SK-N-SH (cell line): Measurements from ENCODE around the gene FAM135A. TPM values are rescaled to one million over a fixed set of nuclear protein-coding genes. Genes with fewer than 3 reads are reported as not detected.

Source experiments
- CTCF ChIA-PET: fragments of 300-600, 350-600 bp; formaldehyde crosslinking; extraction: SDS; loops from one replicate; lab custom pipeline; 2021; lab: Yijun Ruan, JAX
- POLR2A ChIA-PET: fragments of 350-600 bp; sonication (Branson Sonifier 250); formaldehyde crosslinking; extraction: SDS; loops from one replicate; lab custom pipeline; 2020; ENCODE audit warnings: antibody characterized with exemption, inconsistent platforms; lab: Yijun Ruan, JAX
- DNase-seq: peaks from one replicate; pipeline ENCODE4 v3.0.0; 2012
- H2AFZ ChIP-seq: fragments of 200-600 bp; sonication (generic); 2 replicates; pipeline ENCODE4 v1.8.1; 2016; ENCODE audit warnings: antibody characterized with exemption, mild to moderate bottlenecking, low read depth
- H3F3A ChIP-seq: fragments of 200-600 bp; sonication (generic); replicated peaks from 2 replicates; pipeline ENCODE3; 2016; ENCODE audit warnings: antibody characterized with exemption, mild to moderate bottlenecking; ENCODE audit not compliant: insufficient read depth
- H3K27ac ChIP-seq, 2 experiments: fragments of 200-500 bp in 1 of 2; fragments of 200-600 bp in 1 of 2; sonication (Bioruptor generic) in 1 of 2; sonication (generic), shearing (Covaris generic) in 1 of 2; 2 replicates each; pipeline versions ENCODE4 v1.5.1 to v1.6.1; 2014 to 2016; ENCODE audit warnings: low read depth in 2 of 2, inconsistent platforms in 1 of 2, low read length in 1 of 2, mild to moderate bottlenecking in 1 of 2, mixed read lengths in 1 of 2
- H3K27me3 ChIP-seq: fragments of 200-600 bp; sonication (generic), shearing (Covaris generic); 2 replicates; pipeline ENCODE4 v1.6.1; 2016; ENCODE audit warnings: mixed run types; ENCODE audit not compliant: insufficient read depth
- H3K36me3 ChIP-seq, 2 experiments: fragments of 200-500 bp in 1 of 2; fragments of 200-600 bp in 1 of 2; sonication (Bioruptor generic) in 1 of 2; sonication (generic) in 1 of 2; replicated peaks in 1 of 2; 2 replicates each; pipeline versions ENCODE3 to v1.5.1; 2014 to 2016; ENCODE audit warnings: low read length in 1 of 2, mild to moderate bottlenecking in 1 of 2; ENCODE audit not compliant: insufficient read depth in 2 of 2, control insufficient read depth in 1 of 2
- H3K4me1 ChIP-seq, 2 experiments: fragments of 200-500 bp in 1 of 2; fragments of 200-600 bp in 1 of 2; sonication (Bioruptor generic) in 1 of 2; sonication (generic), shearing (Covaris generic) in 1 of 2; 2 replicates each; pipeline versions ENCODE4 v1.5.1 to v1.6.1; 2014 to 2016; ENCODE audit warnings: low read depth in 1 of 2, low read length in 1 of 2, mixed run types in 1 of 2; ENCODE audit not compliant: insufficient read depth in 2 of 2, control insufficient read depth in 1 of 2
- H3K4me2 ChIP-seq: fragments of 200-600 bp; sonication (generic), shearing (Covaris generic); 2 replicates; pipeline ENCODE4 v1.6.1; 2017; ENCODE audit warnings: mixed run types
- H3K4me3 ChIP-seq, 2 experiments: fragments of 200-500 bp in 1 of 2; fragments of 200-600 bp in 1 of 2; sonication (Bioruptor generic) in 1 of 2; sonication (generic), shearing (Covaris generic) in 1 of 2; 2 replicates each; pipeline versions ENCODE4 v1.5.1 to v1.8.1; 2014 to 2016; ENCODE audit warnings: low read depth in 2 of 2, inconsistent platforms in 1 of 2, low read length in 1 of 2, mild to moderate bottlenecking in 1 of 2, mixed read lengths in 1 of 2, moderate library complexity in 1 of 2
- H3K79me2 ChIP-seq: fragments of 200-600 bp; sonication (generic); 2 replicates; pipeline ENCODE4 v1.8.1; 2017; ENCODE audit warnings: mild to moderate bottlenecking; ENCODE audit not compliant: insufficient read depth
- H3K9ac ChIP-seq: fragments of 200-600 bp; sonication (generic); 2 replicates; pipeline ENCODE4 v1.6.1; 2017; ENCODE audit warnings: mixed run types
- H3K9me2 ChIP-seq: fragments of 200-600 bp; sonication (generic); 2 replicates; pipeline ENCODE4 v1.6.1; 2017; ENCODE audit warnings: mixed run types
- H3K9me3 ChIP-seq: fragments of 200-600 bp; sonication (generic); 2 replicates; pipeline ENCODE4 v1.6.1; 2017; ENCODE audit warnings: mixed run types, mild to moderate bottlenecking, moderate library complexity
- H4K20me1 ChIP-seq: fragments of 200-600 bp; sonication (generic); 2 replicates; pipeline ENCODE4 v1.6.1; 2017; ENCODE audit warnings: mild to moderate bottlenecking, mixed run types; ENCODE audit not compliant: insufficient read depth
- CHD2 ChIP-seq: fragments of 150-350 bp; IDR thresholded peaks from 2 replicates; pipeline ENCODE4 v1.6.1; 2018; ENCODE audit warnings: low read length; ENCODE audit not compliant: partially characterized antibody
- CTCF ChIP-seq: fragments of 200-600 bp; sonication (generic); IDR thresholded peaks from 2 replicates; pipeline ENCODE4 v1.6.1; 2017; ENCODE audit warnings: antibody characterized with exemption, mild to moderate bottlenecking, moderate library complexity
- FOXJ3 ChIP-seq: sonication (generic); formaldehyde crosslinking; IDR thresholded peaks from 2 replicates; pipeline ENCODE4 v1.5.1; 2020; ENCODE audit warnings: mild to moderate bottlenecking, missing genetic modification reagents
- FOXM1 ChIP-seq: IDR thresholded peaks from 2 replicates; pipeline ENCODE4 v1.4.0; 2012; ENCODE audit warnings: low read depth, mild to moderate bottlenecking
- GABPA ChIP-seq: IDR thresholded peaks from 2 replicates; pipeline ENCODE4 v1.4.0; 2012; ENCODE audit warnings: low read depth, mild to moderate bottlenecking
- NFIC ChIP-seq: IDR thresholded peaks from 2 replicates; pipeline ENCODE4 v1.4.0; 2012; ENCODE audit warnings: borderline replicate concordance
- NRF1 ChIP-seq: IDR thresholded peaks from 2 replicates; pipeline ENCODE4 v1.6.1; 2012; ENCODE audit warnings: low read depth, mild to moderate bottlenecking, low read length
- POLR2AphosphoS5 ChIP-seq: IDR thresholded peaks from 2 replicates; pipeline ENCODE4 v1.6.1; 2012; ENCODE audit warnings: low read depth, low read length
- RAD21 ChIP-seq: IDR thresholded peaks from 2 replicates; pipeline ENCODE4 v1.6.1; 2012; ENCODE audit warnings: mild to moderate bottlenecking, low read length
- RCOR1 ChIP-seq: fragments of 150-350 bp; IDR thresholded peaks from 2 replicates; pipeline ENCODE4 v1.6.1; 2017; ENCODE audit warnings: antibody characterized with exemption, low read length
- REST ChIP-seq: IDR thresholded peaks from 2 replicates; pipeline ENCODE4 v1.6.1; 2012; ENCODE audit warnings: mild to moderate bottlenecking, low read depth, low read length, moderate library complexity
- RXRA ChIP-seq: IDR thresholded peaks from 2 replicates; pipeline ENCODE4 v1.4.0; 2012; ENCODE audit warnings: low read depth, mild to moderate bottlenecking, borderline replicate concordance
- TEAD4 ChIP-seq: IDR thresholded peaks from 2 replicates; pipeline ENCODE4 v1.4.0; 2012; ENCODE audit warnings: mild to moderate bottlenecking, borderline replicate concordance; ENCODE audit not compliant: insufficient read depth
- USF2 ChIP-seq: fragments of 150-350 bp; IDR thresholded peaks from 2 replicates; pipeline ENCODE4 v1.6.1; 2017; ENCODE audit warnings: antibody characterized with exemption, low read length, low read depth, borderline replicate concordance
- ZBTB33 ChIP-seq: IDR thresholded peaks from 2 replicates; pipeline ENCODE4 v1.4.0; 2012; ENCODE audit warnings: low read depth, borderline replicate concordance
- WGBS: methylation state at CpG from one replicate; pipeline ENCODE4 v1.1.6; 2017; ENCODE audit warnings: low lambda C conversion rate; 5-methylcytosine and 5-hydroxymethylcytosine counted together
- polyA plus RNA-seq, 3 experiments: library from polyadenylated mRNA; depleted of rRNA; stranded (reverse); fragments of >200 nt; gene quantifications; 2 replicates each; pipeline ENCODE4 v1.2.3, GENCODE V29; 2012

FAM135A gene
- polyA plus RNA-seq, 1 of the 3 experiments (the other 2 are of a cell fraction), result 2.6 TPM

DNA sequence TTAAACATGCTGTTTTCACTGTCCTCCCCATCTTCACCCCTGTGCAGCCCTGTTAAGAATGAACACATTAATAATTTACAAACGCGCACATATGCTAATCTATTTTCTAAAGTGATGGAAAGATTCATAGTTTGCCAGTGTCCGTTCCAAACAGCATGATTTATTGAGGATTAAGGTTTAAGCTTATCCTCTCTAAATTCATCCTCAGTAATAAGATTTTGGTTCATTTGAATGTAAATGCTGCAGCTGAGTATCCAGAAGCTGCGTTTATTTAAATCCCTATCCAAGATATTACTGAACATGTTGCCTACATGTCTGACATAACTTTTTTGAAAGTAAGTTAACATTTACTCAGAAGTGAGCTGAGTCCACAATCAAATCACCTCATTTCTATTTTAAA, 42.8 kb upstream of the FAM135A start:
- Histone ChIP-seq H3K36me3 (no peaks in the 10 kb centered on the region), H3K4me2 (no peak overlapping the region), H3K9me3 (no peaks in the 10 kb centered on the region), H3K79me2 (no peaks in the 10 kb centered on the region), H3K9ac (no peak overlapping the region), H3K27ac (no peak overlapping the region), H3K4me3 (no peak overlapping the region), H2AFZ (no peak overlapping the region), H3K27me3 (no peaks in the 10 kb centered on the region), H3K4me1 (no peaks in the 10 kb centered on the region; a peak in 2 of 4 replicates), H3K9me2 (no peaks in the 10 kb centered on the region), H3F3A (no peaks in the 10 kb centered on the region), H4K20me1 (no peaks in the 10 kb centered on the region)
- TF ChIP-seq FOXM1, result no peak
- TF ChIP-seq RAD21, result no peak
- no peak for TF ChIP-seq POLR2AphosphoS5
- TF ChIP-seq NRF1, result no peak
- TF ChIP-seq NFIC, result no peak
- TF ChIP-seq CHD2, result no peak
- TF ChIP-seq RCOR1, result no peak
- TF ChIP-seq ZBTB33, result no peak
- no peak for TF ChIP-seq FOXJ3 (CRISPR knock-in tag)
- TF ChIP-seq GABPA, result no peak
- no peak for TF ChIP-seq RXRA
- TF ChIP-seq USF2, result no peak
- no peak for TF ChIP-seq TEAD4
- no peak for TF ChIP-seq CTCF
- no peak for TF ChIP-seq REST
- ChIA-PET CTCF (interaction anchor here (0.7 to 10.5 kb wide), 28 partner anchors 9 to 649 kb away, joined by 3 to 321 read pairs (median 6); partner anchors contain the start of genes B3GAT2 and COL9A1), POLR2A (no interaction called here)
- no peak for DNase-seq
- WGBS, result 46% methylated on average over 4 of the region's 4 CpGs
